ENCODE measurements around the gene POLR1H. TPM values are rescaled to one million over a fixed set of nuclear protein-coding genes. Genes with fewer than 3 reads are reported as not detected.
"Not testable (repeated sequence)": the region's sequence is repeated elsewhere in the genome, so short reads cannot be mapped to it uniquely, and the experiment has no call there.

The POLR1H gene
- total and polyA plus RNA-seq, 5 donors from 2014 or later, result 37.8 to 133 (median 120) TPM

DNA sequence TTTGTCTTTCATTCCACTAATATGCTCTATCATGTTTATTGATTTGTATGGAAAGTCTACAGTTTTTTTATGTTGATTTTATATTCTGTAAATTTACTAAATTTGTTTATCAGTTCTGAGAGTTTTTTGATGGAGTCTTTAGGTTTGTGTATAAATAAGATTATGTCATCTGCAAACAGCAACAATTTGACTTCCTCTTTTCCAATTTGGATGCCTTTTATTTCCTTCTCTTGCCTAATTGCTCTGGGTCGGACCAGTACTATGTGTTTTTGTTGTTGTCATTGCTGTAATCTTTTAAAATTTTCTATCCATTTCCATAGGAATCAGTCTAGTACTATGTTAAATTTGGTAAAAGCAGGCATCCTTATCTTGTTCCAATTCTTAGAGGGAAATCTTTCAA, 31.5 kb upstream of the POLR1H start:
- Histone ChIP-seq H3K9me3 (ENCODE audit: control insufficient read depth in 2 of 2, low read length in 2 of 2) (no peaks in the 10 kb centered on the region), H3K4me3 (ENCODE audit: low read depth, low read length) (no peak overlapping the region), H3K27ac (ENCODE audit: insufficient read depth, low read length, poor library complexity, severe bottlenecking) (no peak overlapping the region), H3K27me3 (ENCODE audit: control insufficient read depth, insufficient read depth, low read length) (no peaks in the 10 kb centered on the region), H3K4me1 (ENCODE audit: control insufficient read depth, insufficient read depth, low read length, poor library complexity, severe bottlenecking) (no peaks in the 10 kb centered on the region), H3K36me3 (ENCODE audit: control insufficient read depth, insufficient read depth, low read length) (peaks cover 5% of the 10 kb centered on the region)
- H3K4me1 Mint-ChIP-seq, result peaks cover 0 to 13% (median 3%) of the 10 kb centered on the region in 4 donors
- no peaks in the 10 kb centered on the region for H3K9me3 Mint-ChIP-seq
- ATAC-seq (ENCODE audit: low read depth in 2 of 2) (no peak), DNase-seq (no peak)
- H3K27me3 Mint-ChIP-seq, result no peaks in the 10 kb centered on the region
- no peak overlapping the region for H3K27ac Mint-ChIP-seq
- peak overlapping the region in 1 of 4 donors; percentile 13 for H3K4me3 Mint-ChIP-seq
- H3K36me3 Mint-ChIP-seq, result peaks cover 36% of the 10 kb centered on the region

DNA sequence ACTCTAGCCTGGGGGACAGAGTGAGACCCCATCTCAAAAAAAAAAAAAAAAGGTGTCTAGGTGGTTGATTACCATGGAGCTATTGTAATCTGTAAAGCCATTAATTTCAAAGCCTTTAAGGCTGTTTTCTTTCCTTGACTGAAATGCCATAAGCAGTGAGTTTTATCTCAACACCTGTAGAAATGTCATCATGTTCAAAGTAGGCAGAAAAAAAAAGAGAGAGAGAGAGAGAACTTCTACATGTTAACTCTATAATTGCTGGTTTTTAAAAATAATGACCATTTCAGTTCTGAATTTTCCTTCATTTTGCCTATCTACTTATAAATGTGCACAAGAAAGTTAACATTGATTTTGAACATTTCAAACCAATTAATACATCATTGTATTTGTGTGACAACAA, 29.7 kb upstream of the POLR1H start:
- ATAC-seq (ENCODE audit: low read depth in 2 of 2), result no peak
- Histone ChIP-seq H3K27ac (ENCODE audit: insufficient read depth, low read length, poor library complexity, severe bottlenecking) (no peak overlapping the region), H3K4me1 (ENCODE audit: control insufficient read depth, insufficient read depth, low read length, poor library complexity, severe bottlenecking) (no peaks in the 10 kb centered on the region), H3K9me3 (ENCODE audit: control insufficient read depth in 2 of 2, low read length in 2 of 2) (no peaks in the 10 kb centered on the region), H3K27me3 (ENCODE audit: control insufficient read depth, insufficient read depth, low read length) (no peaks in the 10 kb centered on the region), H3K4me3 (ENCODE audit: low read depth, low read length) (no peak overlapping the region), H3K36me3 (ENCODE audit: control insufficient read depth, insufficient read depth, low read length) (peaks cover 5% of the 10 kb centered on the region)
- Mint-ChIP-seq H3K9me3 (no peaks in the 10 kb centered on the region), H3K4me3 (no peak overlapping the region), H3K36me3 (peaks cover 40% of the 10 kb centered on the region), H3K27ac (no peak overlapping the region), H3K27me3 (no peaks in the 10 kb centered on the region), H3K4me1 (peaks cover 0 to 10% (median 3%) of the 10 kb centered on the region in 4 donors)
- DNase-seq, result no peak

GRCh38 chr6:30033440-30033839, 27.6 kb upstream of the POLR1H start:
- H3K9me3 ChIP-seq (ENCODE audit: control insufficient read depth in 2 of 2, low read length in 2 of 2); H3K27me3 ChIP-seq (ENCODE audit: control insufficient read depth, insufficient read depth, low read length); H3K36me3 ChIP-seq (ENCODE audit: control insufficient read depth, insufficient read depth, low read length); H3K27me3 Mint-ChIP-seq; H3K9me3 Mint-ChIP-seq; ATAC-seq (ENCODE audit: low read depth in 2 of 2); H3K27ac Mint-ChIP-seq; H3K27ac ChIP-seq (ENCODE audit: insufficient read depth, low read length, poor library complexity, severe bottlenecking); H3K4me1 ChIP-seq (ENCODE audit: control insufficient read depth, insufficient read depth, low read length, poor library complexity, severe bottlenecking); DNase-seq; H3K4me3 Mint-ChIP-seq; H3K4me3 ChIP-seq (ENCODE audit: low read depth, low read length); H3K4me1 Mint-ChIP-seq: not testable (repeated sequence)
- H3K36me3 Mint-ChIP-seq, result peaks cover 28% of the 10 kb centered on the region

GRCh38 chr6:30035784-30036183, 25.3 kb upstream of the POLR1H start:
- Mint-ChIP-seq H3K4me3 (no peak overlapping the region), H3K36me3 (peaks cover 19% of the 10 kb centered on the region)
- no peak for DNase-seq

DNA sequence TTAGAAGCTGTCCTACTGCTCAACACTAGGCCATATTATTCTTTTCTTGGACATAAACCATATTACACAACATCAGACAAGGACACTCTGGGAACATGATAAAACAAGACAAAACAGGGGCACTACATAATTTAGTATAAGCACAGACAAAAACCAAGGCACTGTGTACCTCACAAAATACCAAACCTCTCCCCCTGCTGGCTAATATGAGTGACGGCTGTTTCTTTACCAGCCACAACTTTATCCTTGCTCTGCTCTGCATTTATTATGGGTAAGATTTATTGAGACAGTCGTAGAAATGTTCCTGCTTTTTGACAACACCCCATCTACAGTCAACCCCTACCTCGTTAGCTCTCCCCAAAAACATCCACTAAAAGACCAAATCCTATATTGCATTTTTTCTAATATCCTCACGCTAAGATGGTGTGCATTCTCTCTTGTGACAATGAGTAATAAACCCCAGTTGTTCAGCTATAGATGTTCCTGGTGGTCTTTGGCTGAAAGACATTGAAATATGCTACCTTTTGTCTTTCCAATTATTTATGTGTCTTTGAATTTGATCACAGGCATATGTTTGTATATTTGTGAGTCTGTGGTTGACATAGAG, 23.8 kb upstream of the POLR1H start:
- H3K4me3 ChIP-seq (ENCODE audit: low read depth, low read length), result no peak overlapping the region
- Mint-ChIP-seq H3K9me3 (no peaks in the 10 kb centered on the region), H3K36me3 (peaks cover 20% of the 10 kb centered on the region), H3K4me1 (peaks cover 0 to 5% (median 0%) of the 10 kb centered on the region in 4 donors), H3K4me3 (no peak overlapping the region), H3K27me3 (no peaks in the 10 kb centered on the region), H3K27ac (peak overlapping the region in 1 of 3 donors; percentile 9)
- ATAC-seq (ENCODE audit: low read depth in 2 of 2) (peak in 1 of 2 donors; percentile 44), DNase-seq (peak in 1 of 3 donors; percentile 35)
- no peaks in the 10 kb centered on the region for H3K9me3 ChIP-seq (ENCODE audit: control insufficient read depth in 2 of 2, low read length in 2 of 2)
- H3K27ac ChIP-seq (ENCODE audit: insufficient read depth, low read length, poor library complexity, severe bottlenecking), result no peak overlapping the region
- H3K27me3 ChIP-seq (ENCODE audit: control insufficient read depth, insufficient read depth, low read length), result no peaks in the 10 kb centered on the region
- peaks cover 5% of the 10 kb centered on the region for H3K36me3 ChIP-seq (ENCODE audit: control insufficient read depth, insufficient read depth, low read length)
- no peaks in the 10 kb centered on the region for H3K4me1 ChIP-seq (ENCODE audit: control insufficient read depth, insufficient read depth, low read length, poor library complexity, severe bottlenecking)

More at GRCh38 chr6:30035784-30036183, 25.3 kb upstream of the POLR1H start:
- Mint-ChIP-seq H3K27ac (no peak overlapping the region), H3K9me3 (no peaks in the 10 kb centered on the region), H3K27me3 (no peaks in the 10 kb centered on the region), H3K4me1 (peaks cover 0 to 5% (median 0%) of the 10 kb centered on the region in 4 donors)
- H3K27me3 ChIP-seq (ENCODE audit: control insufficient read depth, insufficient read depth, low read length), result no peaks in the 10 kb centered on the region
- no peaks in the 10 kb centered on the region for H3K4me1 ChIP-seq (ENCODE audit: control insufficient read depth, insufficient read depth, low read length, poor library complexity, severe bottlenecking)
- ATAC-seq (ENCODE audit: low read depth in 2 of 2), result no peak
- H3K9me3 ChIP-seq (ENCODE audit: control insufficient read depth in 2 of 2, low read length in 2 of 2), result no peaks in the 10 kb centered on the region
- no peak overlapping the region for H3K4me3 ChIP-seq (ENCODE audit: low read depth, low read length)
- H3K27ac ChIP-seq (ENCODE audit: insufficient read depth, low read length, poor library complexity, severe bottlenecking), result no peak overlapping the region
- H3K36me3 ChIP-seq (ENCODE audit: control insufficient read depth, insufficient read depth, low read length), result peaks cover 5% of the 10 kb centered on the region

DNA sequence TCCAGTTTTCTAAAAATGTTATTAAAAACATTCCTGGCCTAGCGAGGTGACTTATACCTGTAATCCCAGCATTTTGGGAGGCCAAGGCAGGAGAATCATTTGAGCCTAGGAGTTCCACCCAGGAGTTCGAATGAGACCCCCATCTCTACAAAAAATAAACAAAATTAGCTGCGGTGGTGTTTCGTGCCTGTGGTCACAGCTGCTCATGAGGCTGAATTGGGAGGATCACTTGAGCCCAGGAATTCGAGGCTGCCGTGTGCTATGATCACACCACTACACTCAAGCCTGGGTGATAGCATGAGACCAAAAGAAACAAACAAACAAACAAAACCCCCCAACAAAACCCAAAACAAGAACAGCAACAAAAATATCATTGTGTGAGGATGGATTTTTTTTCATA, 19.8 kb upstream of the POLR1H start:
- no peaks in the 10 kb centered on the region for H3K27me3 Mint-ChIP-seq
- Histone ChIP-seq H3K27me3 (ENCODE audit: control insufficient read depth, insufficient read depth, low read length) (no peaks in the 10 kb centered on the region), H3K4me3 (ENCODE audit: low read depth, low read length) (no peak overlapping the region), H3K36me3 (ENCODE audit: control insufficient read depth, insufficient read depth, low read length) (no peaks in the 10 kb centered on the region), H3K27ac (ENCODE audit: insufficient read depth, low read length, poor library complexity, severe bottlenecking) (no peak overlapping the region), H3K9me3 (ENCODE audit: control insufficient read depth in 2 of 2, low read length in 2 of 2) (no peaks in the 10 kb centered on the region), H3K4me1 (ENCODE audit: control insufficient read depth, insufficient read depth, low read length, poor library complexity, severe bottlenecking) (no peaks in the 10 kb centered on the region)
- no peak overlapping the region for H3K27ac Mint-ChIP-seq
- H3K4me3 Mint-ChIP-seq, result no peak overlapping the region
- no peak for DNase-seq
- no peak for ATAC-seq (ENCODE audit: low read depth in 2 of 2)
- peaks cover 20% of the 10 kb centered on the region for H3K36me3 Mint-ChIP-seq
- H3K4me1 Mint-ChIP-seq, result peaks cover 0 to 10% (median 0%) of the 10 kb centered on the region in 4 donors
- no peaks in the 10 kb centered on the region for H3K9me3 Mint-ChIP-seq

GRCh38 chr6:30041821-30042220, 19.2 kb upstream of the POLR1H start:
- ATAC-seq (ENCODE audit: low read depth in 2 of 2) (no peak), DNase-seq (no peak)
- H3K9me3 Mint-ChIP-seq, result no peaks in the 10 kb centered on the region
- H3K36me3 Mint-ChIP-seq, result peaks cover 20% of the 10 kb centered on the region
- Histone ChIP-seq H3K27me3 (ENCODE audit: control insufficient read depth, insufficient read depth, low read length) (no peaks in the 10 kb centered on the region), H3K4me3 (ENCODE audit: low read depth, low read length) (no peak overlapping the region), H3K9me3 (ENCODE audit: control insufficient read depth in 2 of 2, low read length in 2 of 2) (no peaks in the 10 kb centered on the region), H3K4me1 (ENCODE audit: control insufficient read depth, insufficient read depth, low read length, poor library complexity, severe bottlenecking) (no peaks in the 10 kb centered on the region), H3K27ac (ENCODE audit: insufficient read depth, low read length, poor library complexity, severe bottlenecking) (no peak overlapping the region), H3K36me3 (ENCODE audit: control insufficient read depth, insufficient read depth, low read length) (no peaks in the 10 kb centered on the region)
- no peak overlapping the region for H3K4me3 Mint-ChIP-seq
- no peak overlapping the region for H3K27ac Mint-ChIP-seq
- H3K4me1 Mint-ChIP-seq, result peaks cover 0 to 9% (median 0%) of the 10 kb centered on the region in 4 donors
- no peaks in the 10 kb centered on the region for H3K27me3 Mint-ChIP-seq

DNA sequence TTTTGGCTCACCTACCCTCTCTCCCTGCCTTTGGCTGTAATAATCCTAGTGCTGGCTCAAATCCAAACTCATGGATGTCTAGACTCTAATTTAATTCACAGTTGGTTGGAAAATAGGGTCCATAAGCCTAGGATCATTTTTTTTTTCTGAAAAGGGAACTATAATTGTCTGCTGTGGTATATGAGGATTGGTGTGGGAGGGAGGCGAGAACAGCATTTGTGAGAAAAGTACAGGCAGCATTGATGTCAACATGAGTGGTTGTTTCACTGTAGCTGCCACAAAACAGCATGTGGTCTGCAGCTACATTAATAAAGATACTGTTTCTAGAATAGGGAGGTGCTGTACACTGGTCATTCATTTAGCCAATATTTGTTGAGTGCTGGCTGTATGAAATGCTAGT, 18.6 kb upstream of the POLR1H start:
- Mint-ChIP-seq H3K27ac (peak overlapping the region in 2 of 3 donors; percentile 27 to 53), H3K27me3 (no peaks in the 10 kb centered on the region), H3K4me1 (peaks cover 0 to 15% (median 3%) of the 10 kb centered on the region in 4 donors), H3K36me3 (peaks cover 20% of the 10 kb centered on the region), H3K9me3 (no peaks in the 10 kb centered on the region), H3K4me3 (no peak overlapping the region)
- Histone ChIP-seq H3K4me3 (ENCODE audit: low read depth, low read length) (no peak overlapping the region), H3K27ac (ENCODE audit: insufficient read depth, low read length, poor library complexity, severe bottlenecking) (no peak overlapping the region), H3K36me3 (ENCODE audit: control insufficient read depth, insufficient read depth, low read length) (no peaks in the 10 kb centered on the region), H3K4me1 (ENCODE audit: control insufficient read depth, insufficient read depth, low read length, poor library complexity, severe bottlenecking) (no peaks in the 10 kb centered on the region), H3K27me3 (ENCODE audit: control insufficient read depth, insufficient read depth, low read length) (no peaks in the 10 kb centered on the region), H3K9me3 (ENCODE audit: control insufficient read depth in 2 of 2, low read length in 2 of 2) (no peaks in the 10 kb centered on the region)
- DNase-seq (no peak), ATAC-seq (ENCODE audit: low read depth in 2 of 2) (no peak)
